GM23338 (cell line): ENCODE data around the gene PMVK.

Experiments used
- CREB1 ChIP-seq: fragments of 250-450 bp; sonication (Bioruptor Pico); IDR thresholded peaks from 2 replicates; pipeline ENCODE4 v1.5.0; 2020; ENCODE audit warnings: low read depth, mild to moderate bottlenecking, moderate library complexity
- CTCF ChIP-seq, 2 experiments: fragments of 200-600 bp in 1 of 2; sonication (generic) in 1 of 2; conservative IDR thresholded peaks; 2 replicates each; pipeline versions ENCODE4 v1.5.1 to v1.6.1; 2016 to 2017; ENCODE audit warnings: antibody characterized with exemption in 2 of 2, low read depth in 2 of 2, mild to moderate bottlenecking in 2 of 2, moderate library complexity in 1 of 2
- ETS1 ChIP-seq: IDR thresholded peaks from 2 replicates; pipeline ENCODE4 v1.6.1; 2016; ENCODE audit warnings: antibody characterized with exemption
- EZH2 ChIP-seq: fragments of 200-600 bp; sonication (generic); IDR thresholded peaks from one replicate; pipeline ENCODE4 v1.8.0; 2017; ENCODE audit warnings: antibody characterized with exemption, mild to moderate bottlenecking, low read depth; ENCODE audit not compliant: unreplicated experiment
- EZH2phosphoT487 ChIP-seq: fragments of 200-600 bp; sonication (generic); IDR thresholded peaks from one replicate; pipeline ENCODE4 v1.8.1; 2018; ENCODE audit warnings: antibody characterized with exemption; ENCODE audit not compliant: unreplicated experiment
- POLR2AphosphoS5 ChIP-seq: IDR thresholded peaks from 2 replicates; pipeline ENCODE4 v1.6.1; 2016; ENCODE audit warnings: antibody characterized with exemption, low read depth
- REST ChIP-seq: IDR thresholded peaks from one replicate; pipeline ENCODE4 v1.6.1; 2018; ENCODE audit warnings: antibody characterized with exemption; ENCODE audit not compliant: unreplicated experiment
- STAT1 ChIP-seq: IDR thresholded peaks from one replicate; pipeline ENCODE4 v1.6.1; 2016; ENCODE audit warnings: antibody characterized with exemption; ENCODE audit not compliant: unreplicated experiment
- ZNF331 ChIP-seq: fragments of 250-450 bp; sonication (Bioruptor Pico); IDR thresholded peaks from 2 replicates; pipeline ENCODE4 v1.5.0; 2020; ENCODE audit warnings: low read depth, mild to moderate bottlenecking, moderate library complexity

GRCh38 chr1:154913273-154913672 lies 23.2 kb downstream of the PMVK start:
- TF ChIP-seq CTCF (conservative IDR thresholded peaks at IDR 0.05; ENCODE audit: low read depth in 2 of 2), result no peak
- TF ChIP-seq CREB1 (CRISPR knock-in tag), result no peak
- no peak for TF ChIP-seq POLR2AphosphoS5
- no peak for TF ChIP-seq ZNF331 (CRISPR knock-in tag)
- no peak for TF ChIP-seq EZH2phosphoT487
- TF ChIP-seq EZH2, result no peak
- TF ChIP-seq ETS1, result no peak
- no peak for TF ChIP-seq REST
- no peak for TF ChIP-seq STAT1
